Omental fat pad (tissue), 4 donors: ENCODE data around the gene TCAIM. TPM values are rescaled to one million over a fixed set of nuclear protein-coding genes. Genes with fewer than 3 reads are reported as not detected.

Source experiments
- ATAC-seq: fragments of 150-250 bp; one replicate; pipeline ENCODE4 v1.9.1; 2016; ENCODE audit warnings: mild to moderate bottlenecking, moderate library complexity; ENCODE audit not compliant: low FRiP score
- DNase-seq: peaks from one replicate; pipeline ENCODE4 v3.0.0-alpha.2; 2019; ENCODE audit warnings: low spot score
- total RNA-seq, 4 donors: library from RNA; depleted of rRNA; stranded (reverse); fragments of >200 nt; gene quantifications; one replicate each; pipeline ENCODE4 v1.1.0, GENCODE V29; 2016
- TF ChIP-seq, protein P1 (sequence below), 3 donors: fragments of 450-650 bp; IDR thresholded peaks; one replicate each; pipeline ENCODE4 v1.5.1; 2016 to 2017; ENCODE audit warnings: antibody characterized with exemption in 3 of 3, mild to moderate bottlenecking in 3 of 3, moderate library complexity in 2 of 3

The TCAIM gene, protein sequence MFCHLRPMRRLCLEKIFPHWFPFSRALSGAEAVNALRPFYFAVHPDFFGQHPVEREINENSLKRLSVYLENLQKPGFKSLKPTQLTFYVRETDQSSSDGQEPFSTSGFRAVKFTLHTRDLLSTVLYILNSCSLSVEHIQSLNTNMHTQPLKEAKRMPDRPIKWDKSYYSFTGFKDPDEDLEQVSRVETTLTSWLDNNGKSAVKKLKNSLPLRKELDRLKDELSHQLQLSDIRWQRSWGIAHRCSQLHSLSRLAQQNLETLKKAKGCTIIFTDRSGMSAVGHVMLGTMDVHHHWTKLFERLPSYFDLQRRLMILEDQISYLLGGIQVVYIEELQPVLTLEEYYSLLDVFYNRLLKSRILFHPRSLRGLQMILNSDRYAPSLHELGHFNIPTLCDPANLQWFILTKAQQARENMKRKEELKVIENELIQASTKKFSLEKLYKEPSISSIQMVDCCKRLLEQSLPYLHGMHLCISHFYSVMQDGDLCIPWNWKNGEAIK
- total RNA-seq: 10 to 100 TPM; 16.2 to 28.7 (median 22.1) TPM

DNA sequence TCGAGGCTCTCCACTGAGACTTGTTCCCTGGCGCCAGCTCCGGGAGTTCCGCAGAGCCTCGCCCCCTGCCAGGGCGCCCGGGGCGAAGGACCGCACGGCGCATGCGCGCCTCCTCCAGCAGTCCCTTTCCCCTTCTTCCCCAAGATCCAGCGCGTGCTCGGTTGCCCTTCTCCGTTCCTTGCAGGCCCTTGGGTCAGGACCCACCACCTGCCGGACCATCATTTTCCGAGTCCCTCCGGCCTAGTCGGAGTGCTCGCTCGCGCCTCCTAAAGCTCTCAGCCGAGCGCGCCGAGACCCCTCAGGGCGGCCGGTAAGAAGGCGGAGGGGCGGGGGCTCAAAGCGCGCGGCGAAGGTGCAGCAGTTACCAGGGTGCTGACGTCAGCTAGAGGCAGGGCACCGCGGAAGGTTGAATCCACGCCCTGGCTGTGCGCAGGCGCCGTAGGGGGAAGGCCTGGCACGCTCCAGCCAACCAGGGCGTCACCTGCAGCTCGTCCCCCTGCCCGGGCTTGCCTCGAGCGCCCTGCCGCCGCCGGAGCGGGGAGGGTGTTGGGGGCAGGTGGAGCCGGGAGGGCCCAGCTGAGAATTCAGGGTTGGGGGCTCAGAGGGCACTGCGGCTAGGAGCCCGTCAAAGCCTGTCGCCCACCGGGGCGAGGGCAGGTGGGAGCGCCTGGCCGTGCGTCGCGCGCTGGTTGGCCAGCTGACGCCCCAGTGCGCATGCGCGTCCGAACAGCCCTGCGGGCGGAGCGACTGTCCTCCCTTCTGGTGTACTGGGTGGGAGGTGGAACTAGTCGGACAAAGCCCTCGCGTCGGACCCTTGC, at the start of gene TCAIM:
Gene TCAIM, plus strand, starts transcription at position 757 of the 818 bp plus-strand sequence. CDS start 16,017 bp downstream, outside the sequence.
- TF ChIP-seq, protein P1, sequence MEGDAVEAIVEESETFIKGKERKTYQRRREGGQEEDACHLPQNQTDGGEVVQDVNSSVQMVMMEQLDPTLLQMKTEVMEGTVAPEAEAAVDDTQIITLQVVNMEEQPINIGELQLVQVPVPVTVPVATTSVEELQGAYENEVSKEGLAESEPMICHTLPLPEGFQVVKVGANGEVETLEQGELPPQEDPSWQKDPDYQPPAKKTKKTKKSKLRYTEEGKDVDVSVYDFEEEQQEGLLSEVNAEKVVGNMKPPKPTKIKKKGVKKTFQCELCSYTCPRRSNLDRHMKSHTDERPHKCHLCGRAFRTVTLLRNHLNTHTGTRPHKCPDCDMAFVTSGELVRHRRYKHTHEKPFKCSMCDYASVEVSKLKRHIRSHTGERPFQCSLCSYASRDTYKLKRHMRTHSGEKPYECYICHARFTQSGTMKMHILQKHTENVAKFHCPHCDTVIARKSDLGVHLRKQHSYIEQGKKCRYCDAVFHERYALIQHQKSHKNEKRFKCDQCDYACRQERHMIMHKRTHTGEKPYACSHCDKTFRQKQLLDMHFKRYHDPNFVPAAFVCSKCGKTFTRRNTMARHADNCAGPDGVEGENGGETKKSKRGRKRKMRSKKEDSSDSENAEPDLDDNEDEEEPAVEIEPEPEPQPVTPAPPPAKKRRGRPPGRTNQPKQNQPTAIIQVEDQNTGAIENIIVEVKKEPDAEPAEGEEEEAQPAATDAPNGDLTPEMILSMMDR (IDR thresholded peaks at IDR 0.05): no peak
- DNase-seq (peak; percentile 87), ATAC-seq (peak; percentile 99)

DNA sequence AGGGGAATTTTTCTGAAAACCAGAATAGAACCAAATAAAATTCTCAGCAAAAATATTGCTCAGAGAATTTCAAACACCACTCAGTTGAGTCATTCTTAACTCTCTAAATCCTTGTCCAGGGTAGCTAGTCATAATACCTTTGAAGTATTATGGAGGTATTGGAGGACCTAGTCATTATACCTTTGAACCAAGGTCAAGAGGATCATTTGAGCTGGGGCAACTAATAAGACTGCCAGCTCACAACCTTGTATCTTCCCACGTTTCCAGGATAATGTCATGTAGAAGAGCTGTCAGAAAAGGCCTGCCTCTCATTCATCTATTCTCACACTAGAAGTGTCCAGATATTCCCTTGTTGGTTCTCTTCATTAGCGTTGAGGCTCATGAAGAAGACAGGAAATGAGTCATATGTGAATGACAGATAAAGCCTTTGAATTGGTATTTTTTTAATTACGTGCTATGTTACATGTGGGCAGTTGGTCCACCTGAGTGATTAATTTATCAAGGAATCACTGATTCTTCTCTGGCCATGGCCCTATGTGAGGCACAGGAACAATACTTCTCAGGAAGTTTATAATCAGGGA, 48.6 kb upstream of the TCAIM start:
- ATAC-seq (no peak), DNase-seq (no peak)
- TF ChIP-seq, protein P1 (IDR thresholded peaks at IDR 0.05): no peak

DNA sequence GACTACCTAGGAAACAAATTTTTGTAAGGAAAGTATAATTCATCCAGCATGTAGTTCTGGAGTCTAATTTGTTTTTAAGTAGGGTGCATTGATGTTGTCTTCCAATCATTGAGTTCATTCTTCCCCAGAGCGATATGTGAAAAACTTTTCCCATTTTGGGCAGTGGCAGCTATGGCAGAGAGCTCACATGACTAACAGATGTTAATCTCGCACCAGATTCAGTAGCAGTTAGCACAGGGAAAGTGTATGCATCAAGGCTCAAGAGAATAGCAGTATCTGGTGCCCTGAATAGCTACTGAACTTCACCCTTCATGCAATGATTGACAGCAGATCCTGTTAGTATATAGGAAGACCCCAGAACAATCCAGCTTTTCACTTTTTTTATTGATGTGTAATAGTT, 46.3 kb upstream of the TCAIM start:
- DNase-seq (no peak), ATAC-seq (no peak)
- TF ChIP-seq, protein P1 (IDR thresholded peaks at IDR 0.05): no peak

DNA sequence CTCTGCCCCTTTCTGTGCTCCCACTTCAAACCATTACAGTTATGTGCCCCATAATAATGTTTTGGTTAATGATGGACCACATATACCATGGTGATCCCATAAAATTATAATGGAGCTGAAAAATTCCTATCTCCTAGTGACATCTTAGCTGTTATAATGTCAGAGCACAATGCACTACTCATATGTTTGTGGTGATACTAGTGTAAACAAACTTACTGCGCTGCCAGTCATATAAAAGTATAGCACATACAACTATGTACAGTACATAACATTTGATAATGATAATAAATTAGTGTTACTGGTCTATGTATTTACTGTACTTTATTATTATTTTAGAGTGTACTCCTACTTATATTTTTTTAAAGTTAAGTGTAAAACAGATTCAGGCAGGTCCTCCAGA, 45.6 kb upstream of the TCAIM start:
- DNase-seq (no peak), ATAC-seq (no peak)
- TF ChIP-seq, protein P1 (IDR thresholded peaks at IDR 0.05): no peak

DNA sequence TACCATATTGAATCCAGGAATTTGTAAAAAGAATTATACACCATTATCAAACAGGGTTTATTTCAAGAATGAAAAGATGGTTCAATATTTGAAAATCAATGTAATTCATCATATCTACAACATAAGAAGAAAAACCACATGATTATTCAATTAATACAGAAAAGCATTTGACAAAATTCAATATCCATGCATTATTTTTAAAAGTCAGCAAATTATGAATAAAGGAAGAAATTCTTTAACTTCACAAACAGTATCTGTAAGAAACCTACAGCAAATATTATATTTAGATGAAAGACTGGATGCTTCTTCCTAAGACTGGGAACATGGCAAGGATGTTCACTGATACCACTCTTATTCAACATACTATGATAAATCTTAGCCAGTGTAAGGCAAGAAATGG, 41.3 kb upstream of the TCAIM start:
- no peak for DNase-seq
- no peak for ATAC-seq
- TF ChIP-seq, protein P1 (IDR thresholded peaks at IDR 0.05): no peak

DNA sequence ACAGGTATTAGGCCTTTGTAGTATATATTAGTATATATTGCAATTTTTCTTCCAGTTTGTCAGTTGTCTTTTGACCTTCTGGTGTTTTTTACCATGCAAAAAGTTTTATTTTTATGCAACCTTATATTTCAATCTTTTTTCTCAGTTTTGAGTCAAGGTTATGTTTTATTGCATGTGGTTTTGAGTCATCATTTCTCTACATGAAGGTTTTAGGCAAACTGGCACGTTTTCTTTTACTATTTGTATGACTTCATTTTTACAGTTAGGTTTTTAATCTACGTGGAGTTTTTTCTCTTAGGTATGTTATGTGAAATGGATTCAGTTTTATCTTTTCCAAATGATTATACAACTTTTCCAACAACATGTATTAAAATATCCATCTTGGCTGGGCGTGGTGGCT, 36.8 kb upstream of the TCAIM start:
- ATAC-seq (no peak), DNase-seq (no peak)
- TF ChIP-seq, protein P1 (IDR thresholded peaks at IDR 0.05): no peak
